HAP-1 (cell line): Measurements from ENCODE around the gene IYD.

Experiments used
- DNase-seq, 2 experiments: peaks; one replicate each; pipeline ENCODE4 v3.0.0-alpha.2; 2016 to 2020; ENCODE audit warnings: low spot score in 2 of 2
- H3K27me3 ChIP-seq: fragments of 250-450 bp; sonication (Bioruptor Pico); 2 replicates; pipeline ENCODE4 v1.5.1; 2020; ENCODE audit warnings: low read depth, mild to moderate bottlenecking, moderate library complexity
- H3K36me3 ChIP-seq: fragments of 250-450 bp; sonication (Bioruptor Pico); replicated peaks from 2 replicates; pipeline ENCODE4 v1.5.1; 2020; ENCODE audit warnings: mild to moderate bottlenecking
- H3K4me1 ChIP-seq: fragments of 250-450 bp; sonication (Bioruptor Pico); 2 replicates; pipeline ENCODE4 v1.5.1; 2020; ENCODE audit warnings: mild to moderate bottlenecking
- H3K4me3 ChIP-seq: fragments of 250-450 bp; sonication (Bioruptor Pico); 2 replicates; pipeline ENCODE4 v1.5.1; 2020; ENCODE audit warnings: mild to moderate bottlenecking, moderate library complexity
- H3K9me3 ChIP-seq: fragments of 250-450 bp; sonication (Bioruptor Pico); 2 replicates; pipeline ENCODE4 v1.5.1; 2020; ENCODE audit warnings: mild to moderate bottlenecking, moderate library complexity
- in situ Hi-C: fragments of 300-500 bp; cut with MboI; formaldehyde crosslinking; loops from 3 replicates; pipeline ENCODE4 v1.14.3; 2020; ENCODE audit warnings: low sequenced_read_pairs, inconsistent platforms, mixed read lengths

The IYD gene

DNA sequence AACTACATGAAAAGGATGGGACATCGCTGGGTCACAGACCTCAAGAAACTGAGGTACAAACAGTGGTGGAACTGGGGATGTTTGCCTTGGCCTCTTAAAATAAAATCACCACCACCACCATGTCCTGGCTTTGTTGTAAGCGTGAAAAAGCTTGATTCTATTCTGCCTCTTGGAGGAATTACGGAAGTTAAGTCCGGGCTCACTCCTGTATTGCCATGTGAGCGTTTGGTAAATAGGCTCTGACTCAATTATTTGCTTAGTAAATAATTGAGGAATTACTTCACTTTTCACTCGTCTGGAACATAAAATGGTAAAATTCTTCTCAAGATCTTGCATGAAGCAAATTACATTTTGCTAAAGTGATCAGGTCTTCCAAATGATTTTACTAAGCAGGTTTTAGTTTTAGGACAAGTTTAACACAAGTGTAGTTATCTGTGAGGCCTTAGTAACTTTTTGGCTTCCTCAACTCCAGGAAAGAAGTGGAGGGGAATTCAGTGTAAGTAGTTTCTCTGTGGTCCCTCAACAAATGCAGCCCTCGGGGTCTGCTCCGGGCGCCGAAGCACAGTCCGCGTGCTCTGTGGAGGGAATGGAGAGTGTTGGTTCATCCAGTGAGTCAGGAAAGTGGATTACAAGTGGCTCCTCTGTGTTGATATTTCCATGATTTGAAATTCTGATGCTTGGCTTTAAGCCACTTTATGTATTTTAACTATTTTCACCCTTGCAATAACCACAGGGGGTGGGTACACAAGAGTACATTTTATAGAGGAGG, 23.8 kb downstream of the IYD start:
- H3K4me1 ChIP-seq, result no peaks in the 10 kb centered on the region
- no peak for DNase-seq
- no peak overlapping the region for H3K4me3 ChIP-seq
- no peaks in the 10 kb centered on the region for H3K9me3 ChIP-seq
- H3K27me3 ChIP-seq, result no peaks in the 10 kb centered on the region
- in situ Hi-C loops, result no loop called here
- H3K36me3 ChIP-seq, result no peaks in the 10 kb centered on the region

DNA sequence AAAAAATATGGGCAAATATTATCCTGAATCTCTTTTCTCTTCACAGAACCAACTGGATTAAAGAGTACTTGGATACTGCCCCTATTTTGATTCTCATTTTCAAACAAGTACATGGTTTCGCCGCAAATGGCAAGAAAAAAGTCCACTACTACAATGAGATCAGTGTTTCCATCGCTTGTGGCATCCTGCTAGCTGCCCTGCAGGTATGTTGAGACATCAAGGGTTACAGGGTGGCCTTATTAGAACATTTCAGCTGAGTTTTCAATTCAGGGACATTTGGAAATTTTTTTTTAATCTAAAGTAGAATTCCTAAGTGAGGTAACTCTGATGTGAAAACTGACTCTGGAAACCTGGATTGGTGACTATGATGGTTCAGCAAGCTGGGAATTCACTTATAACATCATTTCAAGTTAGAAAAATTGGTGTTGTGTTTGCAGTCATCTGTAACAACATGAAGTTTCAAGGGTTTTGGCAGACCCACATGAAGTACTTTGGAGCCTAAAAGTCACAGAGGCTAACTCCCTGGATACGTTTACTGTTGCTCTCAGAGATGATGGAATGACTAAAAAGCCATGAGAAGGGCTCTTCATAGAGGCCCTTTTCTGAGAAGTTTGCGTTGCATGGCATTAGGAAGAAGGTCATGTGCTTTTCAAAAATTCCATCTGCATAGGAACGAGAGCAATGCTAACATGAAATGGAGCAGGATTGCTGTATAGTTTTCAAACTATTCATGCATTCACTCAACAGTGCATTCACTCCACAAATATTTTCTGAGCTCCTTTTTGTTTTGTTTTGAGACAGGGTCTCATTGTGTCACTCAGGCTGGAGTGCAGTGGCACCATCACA, 25.5 kb downstream of the IYD start:
- H3K4me1 ChIP-seq, result no peaks in the 10 kb centered on the region
- H3K27me3 ChIP-seq, result peaks cover 3% of the 10 kb centered on the region; the same call in 1 of the 2 replicates
- in situ Hi-C loops, result no loop called here
- no peaks in the 10 kb centered on the region for H3K9me3 ChIP-seq
- no peak overlapping the region for H3K4me3 ChIP-seq
- no peak for DNase-seq
- H3K36me3 ChIP-seq, result no peaks in the 10 kb centered on the region

DNA sequence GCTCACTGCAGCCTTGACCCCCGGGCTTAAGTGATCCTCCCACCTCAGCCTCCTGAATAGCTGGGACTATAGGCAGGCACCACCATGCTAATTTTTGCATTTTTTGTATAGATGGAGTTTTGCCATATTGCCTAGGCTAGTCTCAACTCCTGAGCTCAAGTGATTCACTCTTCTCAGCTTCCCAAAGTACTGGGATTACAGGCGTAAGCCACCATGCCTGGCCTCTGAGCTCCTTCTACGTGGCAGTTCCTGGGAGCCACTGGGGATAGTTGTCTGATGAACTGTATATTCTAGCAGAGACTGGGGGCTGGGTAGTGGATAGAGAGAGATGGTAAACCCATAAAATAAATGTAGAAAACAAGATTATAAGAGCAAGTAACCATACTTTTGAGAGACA, 26.1 kb downstream of the IYD start:
- H3K9me3 ChIP-seq, result no peaks in the 10 kb centered on the region
- peaks cover 4% of the 10 kb centered on the region; the same call in 1 of the 2 replicates for H3K27me3 ChIP-seq
- no peaks in the 10 kb centered on the region for H3K36me3 ChIP-seq
- no peaks in the 10 kb centered on the region for H3K4me1 ChIP-seq
- H3K4me3 ChIP-seq, result no peak overlapping the region
- in situ Hi-C loops, result no loop called here
- no peak for DNase-seq

DNA sequence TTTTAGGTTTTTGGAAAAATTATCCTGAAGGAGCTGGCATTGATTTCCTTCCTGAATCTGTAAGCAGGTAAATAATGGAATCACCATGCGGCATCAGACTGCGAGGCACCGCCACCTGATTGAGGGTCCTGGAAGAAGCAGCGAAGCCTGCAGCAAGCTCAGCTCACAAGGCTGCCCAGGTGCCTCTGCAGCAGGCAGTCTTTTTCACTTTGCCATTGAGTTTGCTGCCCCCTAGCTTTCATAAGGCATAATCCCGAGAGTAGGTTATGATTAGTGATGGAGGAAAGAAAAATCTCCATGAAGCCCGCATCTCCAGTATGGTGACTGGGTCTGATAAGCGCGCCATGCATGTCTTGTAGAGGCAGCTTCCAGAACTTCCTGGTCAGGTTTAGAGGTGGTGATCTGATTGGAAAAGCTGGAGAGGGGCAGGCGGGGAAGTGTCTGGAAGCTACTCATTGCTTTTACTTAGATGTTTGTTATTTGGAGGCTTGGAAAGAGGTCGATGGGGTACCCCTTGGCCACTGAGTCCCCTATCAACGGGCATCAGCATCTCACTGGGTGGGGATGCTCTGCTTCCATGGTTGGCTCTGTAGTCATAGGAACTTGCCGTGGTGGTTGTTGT, 26.7 kb downstream of the IYD start:
- H3K4me3 ChIP-seq, result no peak overlapping the region
- H3K36me3 ChIP-seq, result no peaks in the 10 kb centered on the region
- H3K4me1 ChIP-seq, result no peaks in the 10 kb centered on the region
- H3K27me3 ChIP-seq, result peaks cover 4% of the 10 kb centered on the region; the same call in 1 of the 2 replicates
- H3K9me3 ChIP-seq, result no peaks in the 10 kb centered on the region
- in situ Hi-C loops, result no loop called here
- peak; percentile 77 to 78 for DNase-seq

DNA sequence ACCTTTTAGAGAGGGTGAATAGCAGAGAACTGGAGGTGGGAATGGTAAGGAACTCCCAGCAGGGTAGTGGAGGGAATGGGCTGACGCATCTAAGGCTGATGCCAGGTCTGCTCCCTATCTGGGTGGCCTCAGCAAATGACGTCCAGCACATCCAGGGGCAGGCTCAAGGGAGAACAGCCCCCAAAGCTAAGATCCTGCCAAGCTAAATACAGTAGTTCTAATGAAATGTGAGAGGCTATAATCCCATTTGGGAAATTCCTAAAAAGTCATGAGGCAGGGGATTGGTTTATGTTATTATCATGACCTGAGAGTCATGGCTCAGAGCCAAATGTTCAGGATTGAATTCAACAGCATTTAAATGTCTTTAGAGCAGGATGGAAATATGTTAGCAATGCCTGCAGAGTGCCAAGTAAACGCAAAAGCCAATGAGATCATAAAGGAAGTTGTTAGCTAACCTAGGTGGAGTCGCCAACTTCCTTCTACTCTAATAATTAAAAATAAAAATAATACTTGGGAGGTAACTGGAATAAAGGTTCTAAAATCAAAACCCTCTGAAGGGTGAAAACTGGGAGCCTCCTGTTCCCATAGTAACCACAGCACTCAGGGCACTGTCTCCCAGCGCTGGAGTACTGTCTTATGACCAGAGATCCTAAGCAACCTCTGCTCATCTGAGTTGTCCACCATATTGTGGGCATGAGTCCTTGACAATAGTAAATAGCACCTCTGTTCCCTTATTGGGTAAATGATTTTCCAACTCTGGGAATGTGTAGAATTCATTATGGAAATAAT, 34.8 kb downstream of the IYD start:
- in situ Hi-C loops, result no loop called here

DNA sequence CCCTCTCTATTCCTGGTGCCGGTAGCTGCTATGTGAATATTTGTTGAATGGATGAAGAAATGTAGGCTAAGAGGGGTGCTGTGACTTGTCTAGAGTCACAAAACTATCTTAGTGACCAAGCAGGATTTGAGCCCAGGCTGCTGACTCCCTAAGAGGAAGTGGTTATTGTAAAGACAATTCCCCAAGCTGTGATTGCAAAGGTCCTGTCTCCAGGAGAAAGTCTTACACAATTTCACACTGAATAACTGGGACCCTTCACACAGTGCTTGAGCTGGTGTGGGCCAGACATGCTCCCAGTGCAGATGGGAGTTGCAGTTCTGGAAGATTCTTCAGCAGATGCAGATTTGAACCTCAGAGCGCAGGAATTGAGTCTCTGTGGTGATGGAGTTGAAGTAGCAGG, 38.1 kb downstream of the IYD start:
- in situ Hi-C loops, result no loop called here
- Histone ChIP-seq H3K36me3 (no peaks in the 10 kb centered on the region), H3K4me3 (no peak overlapping the region), H3K4me1 (peaks cover 8% of the 10 kb centered on the region), H3K27me3 (peaks cover 2% of the 10 kb centered on the region; the same call in 1 of the 2 replicates), H3K9me3 (no peaks in the 10 kb centered on the region)
- DNase-seq, result no peak

More for the DNA sequence above, 34.8 kb downstream of the IYD start:
- no peak overlapping the region for H3K4me3 ChIP-seq
- no peaks in the 10 kb centered on the region for H3K36me3 ChIP-seq
- peaks cover 6% of the 10 kb centered on the region; the same call in 1 of the 2 replicates for H3K27me3 ChIP-seq
- peaks cover 8% of the 10 kb centered on the region for H3K4me1 ChIP-seq
- no peaks in the 10 kb centered on the region for H3K9me3 ChIP-seq
- peak; percentile 39 to 41 for DNase-seq

DNA sequence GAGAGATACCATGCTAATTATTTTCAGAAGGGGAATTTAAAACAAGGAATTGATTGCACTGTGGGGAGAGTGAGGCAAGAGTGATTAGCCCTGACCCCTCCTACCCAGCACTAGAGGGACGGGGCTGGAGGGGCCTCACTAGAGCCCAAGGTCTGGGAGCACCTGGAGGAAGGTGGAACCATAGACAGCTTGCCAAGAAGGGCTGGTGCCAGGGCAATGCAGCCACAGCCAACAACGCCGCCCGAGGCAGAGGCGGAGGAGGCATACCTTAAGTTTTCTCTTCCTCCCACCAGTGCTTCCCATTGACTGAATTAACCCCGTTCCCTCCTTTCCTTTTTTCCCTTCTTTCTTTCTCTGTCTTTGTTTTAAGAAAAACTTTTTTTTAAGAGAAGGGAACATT, 40.0 kb downstream of the IYD start:
- Histone ChIP-seq H3K4me1 (peaks cover 2% of the 10 kb centered on the region), H3K4me3 (no peak overlapping the region), H3K9me3 (no peaks in the 10 kb centered on the region), H3K36me3 (no peaks in the 10 kb centered on the region), H3K27me3 (peaks cover 2% of the 10 kb centered on the region; the same call in 1 of the 2 replicates)
- no peak for DNase-seq
- in situ Hi-C loops, result no loop called here

DNA sequence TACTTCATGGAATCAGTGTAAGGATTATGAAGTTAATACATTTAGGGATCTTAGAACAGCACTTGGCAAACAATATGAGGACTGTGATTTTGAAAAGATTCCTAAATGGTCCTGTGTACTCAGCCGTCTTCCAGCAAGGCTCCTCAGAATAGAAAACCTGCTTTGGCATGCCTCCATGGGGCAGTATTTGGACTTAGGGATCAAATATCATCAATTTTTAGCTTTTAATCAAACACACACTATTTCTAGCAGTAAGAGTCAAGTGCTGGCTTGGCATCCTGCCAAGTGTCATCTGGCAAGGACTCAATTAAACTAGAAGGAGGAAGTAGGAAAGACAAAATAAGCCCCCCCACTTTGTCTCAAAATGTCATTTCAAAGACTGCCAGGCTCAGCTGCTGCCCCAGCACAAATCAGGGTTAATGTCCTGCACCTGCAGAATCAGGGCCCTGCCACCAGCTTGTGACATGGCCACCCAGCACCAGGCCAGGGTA, 40.8 kb downstream of the IYD start:
- Histone ChIP-seq H3K27me3 (peaks cover 2% of the 10 kb centered on the region; the same call in 1 of the 2 replicates), H3K4me1 (no peaks in the 10 kb centered on the region), H3K4me3 (no peak overlapping the region), H3K9me3 (no peaks in the 10 kb centered on the region), H3K36me3 (no peaks in the 10 kb centered on the region)
- DNase-seq, result peak in 1 of 2 experiments; percentile 23
- in situ Hi-C loops, result no loop called here

DNA sequence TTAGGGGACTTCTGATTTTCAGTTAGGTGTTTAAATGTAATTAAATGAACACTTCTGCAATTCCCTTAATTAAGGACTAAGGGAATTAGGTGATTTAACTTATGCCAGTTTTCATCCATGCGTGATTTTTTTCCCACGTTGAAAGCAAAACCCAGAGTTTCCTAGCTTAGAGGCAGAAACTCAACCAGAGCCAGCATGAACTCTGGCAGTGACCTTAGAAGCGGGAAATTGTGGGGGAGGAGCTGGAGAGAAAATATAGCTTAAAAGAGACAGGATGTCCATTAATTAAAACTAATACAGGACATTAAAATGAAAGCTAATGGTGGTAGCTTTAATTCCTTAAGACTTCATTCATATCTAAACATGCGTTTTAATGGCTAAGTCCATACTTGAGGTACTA, 41.6 kb downstream of the IYD start:
- Histone ChIP-seq H3K4me3 (no peak overlapping the region), H3K27me3 (peaks cover 2% of the 10 kb centered on the region; the same call in 1 of the 2 replicates), H3K36me3 (no peaks in the 10 kb centered on the region), H3K9me3 (no peaks in the 10 kb centered on the region), H3K4me1 (no peaks in the 10 kb centered on the region)
- no peak for DNase-seq
- in situ Hi-C loops, result no loop called here

DNA sequence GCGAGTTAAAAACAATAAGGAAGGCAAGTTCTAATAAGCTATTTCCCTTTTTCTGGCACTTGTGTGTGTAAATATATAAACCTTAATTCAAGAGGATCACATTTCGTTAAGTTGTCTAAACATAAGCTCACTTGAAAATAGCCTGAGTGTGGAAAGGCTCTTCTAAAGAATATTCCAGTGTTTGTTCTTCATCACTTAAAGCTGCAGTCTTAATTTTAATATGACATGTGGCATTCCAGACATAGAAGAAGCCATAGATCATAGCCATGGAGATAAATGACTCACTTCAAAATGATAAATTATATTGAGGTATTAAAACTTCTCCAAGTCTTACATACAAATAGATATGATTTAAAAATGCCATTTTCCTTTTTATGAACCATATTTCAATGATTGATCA, 42.1 kb downstream of the IYD start:
- Histone ChIP-seq H3K36me3 (no peaks in the 10 kb centered on the region), H3K27me3 (peaks cover 2% of the 10 kb centered on the region; the same call in 1 of the 2 replicates), H3K4me3 (no peak overlapping the region), H3K4me1 (no peaks in the 10 kb centered on the region), H3K9me3 (no peaks in the 10 kb centered on the region)
- in situ Hi-C loops, result no loop called here
- no peak for DNase-seq

DNA sequence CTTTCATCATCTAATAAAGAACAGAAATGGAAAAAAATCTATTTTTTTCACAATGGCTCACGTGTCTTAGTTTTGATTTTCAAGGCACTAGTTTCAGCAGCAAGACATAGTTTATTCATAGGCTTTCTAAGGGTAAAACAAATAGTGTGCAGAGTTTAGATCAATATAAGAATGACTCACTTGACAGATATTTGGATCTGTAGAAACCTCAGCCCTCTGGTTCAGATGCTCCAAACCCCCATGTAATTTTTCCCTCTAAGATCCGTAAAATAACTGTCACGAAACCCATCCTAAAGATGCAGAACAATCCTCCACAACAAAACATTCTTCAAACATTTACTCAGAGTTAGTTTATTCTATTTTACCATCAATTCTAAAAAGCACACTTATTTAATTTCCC, 43.4 kb downstream of the IYD start:
- no peak overlapping the region for H3K4me3 ChIP-seq
- no peak for DNase-seq
- no peaks in the 10 kb centered on the region for H3K36me3 ChIP-seq
- H3K27me3 ChIP-seq, result no peaks in the 10 kb centered on the region
- in situ Hi-C loops, result no loop called here
- H3K4me1 ChIP-seq, result no peaks in the 10 kb centered on the region
- H3K9me3 ChIP-seq, result no peaks in the 10 kb centered on the region

DNA sequence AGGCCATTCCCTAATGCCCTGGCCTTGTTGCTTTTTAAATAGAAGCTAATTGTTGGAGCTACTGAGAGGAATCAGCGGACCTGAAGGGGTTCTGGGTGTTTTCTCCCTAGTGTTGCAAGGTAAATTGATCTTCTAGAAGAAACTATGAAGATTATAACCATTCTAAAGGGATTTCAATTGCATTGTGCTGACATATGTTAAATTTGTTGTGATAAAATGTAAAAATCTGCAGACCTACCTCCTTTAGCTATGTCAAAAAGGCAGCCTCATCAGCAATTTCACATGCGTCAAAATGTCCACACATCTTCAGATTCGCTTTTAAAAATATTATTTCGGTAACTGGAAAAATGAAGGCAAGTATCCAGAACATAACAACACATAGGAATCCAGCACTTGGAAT, 44.4 kb downstream of the IYD start:
- no peaks in the 10 kb centered on the region for H3K27me3 ChIP-seq
- H3K4me3 ChIP-seq, result no peak overlapping the region
- DNase-seq, result no peak
- H3K9me3 ChIP-seq, result no peaks in the 10 kb centered on the region
- in situ Hi-C loops, result no loop called here
- H3K4me1 ChIP-seq, result peaks cover 6% of the 10 kb centered on the region
- no peaks in the 10 kb centered on the region for H3K36me3 ChIP-seq

DNA sequence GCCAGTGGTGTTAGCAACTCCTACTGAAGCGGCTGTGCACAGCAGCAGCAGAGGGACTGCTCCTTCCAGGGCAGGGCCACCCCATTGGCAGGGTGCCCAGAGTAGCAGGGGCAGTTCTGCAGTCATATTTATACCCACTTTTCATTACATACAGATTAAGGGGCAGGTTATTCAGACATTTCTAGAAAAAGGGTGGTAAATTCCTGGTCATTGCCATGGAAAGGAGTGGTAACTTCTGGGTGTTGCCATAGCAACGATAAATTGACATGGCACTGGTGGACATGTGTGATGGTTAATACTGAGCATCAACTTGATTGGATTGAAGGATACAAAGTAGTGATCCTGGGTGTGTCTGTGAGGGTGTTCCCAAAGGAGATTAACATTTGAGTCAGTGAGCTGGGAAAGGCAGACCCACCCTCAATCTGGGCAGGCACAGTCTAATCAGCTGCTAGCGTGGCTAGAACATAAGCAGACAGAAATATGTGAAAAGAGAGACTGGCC, 45.0 kb downstream of the IYD start:
- in situ Hi-C loops, result no loop called here
- Histone ChIP-seq H3K9me3 (no peaks in the 10 kb centered on the region), H3K4me1 (peaks cover 11% of the 10 kb centered on the region), H3K27me3 (no peaks in the 10 kb centered on the region), H3K36me3 (no peaks in the 10 kb centered on the region), H3K4me3 (no peak overlapping the region)
- DNase-seq, result no peak
